H1 (cell line): Measurements from ENCODE around the gene UHRF2. TPM values are rescaled to one million over a fixed set of nuclear protein-coding genes. Genes with fewer than 3 reads are reported as not detected.

ENCODE experiments used
- CBX5 ChIP-seq: fragments of 300-800, 300-1000 bp; sonication (generic); IDR thresholded peaks from 2 replicates; pipeline ENCODE4 v1.7.1; 2016; ENCODE audit warnings: antibody characterized with exemption, low read length, low read depth
- PHF8 ChIP-seq: fragments of 200-600 bp; sonication (generic); conservative IDR thresholded peaks from 2 replicates; pipeline ENCODE4 v1.7.1; 2012; ENCODE audit warnings: low read depth, mild to moderate bottlenecking, inconsistent platforms, low read length, moderate library complexity
- USF2 ChIP-seq: IDR thresholded peaks from 2 replicates; pipeline ENCODE4 v1.6.1; 2011; ENCODE audit warnings: low read length, improper control_type of control experiment
- polyA plus RNA-seq, 7 experiments: library from polyadenylated mRNA; depleted of rRNA in 3 of 7; stranded (reverse) in 5 of 7; unstranded in 2 of 7; fragments of >200 nt in 5 of 7; fragments of 200-250 nt in 2 of 7; gene quantifications; 1 replicate in 5 of 7; 2 replicates in 1 of 7; 4 replicates in 1 of 7; pipeline versions ENCODE4 v1.2.1 to v1.2.3, GENCODE V29; 2011 to 2013; ENCODE audit warnings: missing spikeins in 2 of 7, mixed read lengths in 2 of 7
- total RNA-seq: library from RNA; stranded (reverse); fragmentation: NEBNext Ultra II Directional; extraction: Animal tissue kit (Norgen Biotek cat#: 25700); gene quantifications from 2 replicates; pipeline ENCODE4 v1.2.1, GENCODE V29; 2021

UHRF2 gene
- total and polyA plus RNA-seq, 2 of the 8 experiments (the other 6 are each of a cell fraction or from before 2014, with no cell fraction given) = 31.8 to 48.0 TPM

- TF ChIP-seq CBX5 (no peak), USF2 (no peak), PHF8 (no peak)
Measured at GRCh38 chr9:6551136-6551535, 138.1 kb downstream of the UHRF2 start (continued).
